Natural killer cell (primary cell): ENCODE results near the gene CDH16. TPM values are rescaled to one million over a fixed set of nuclear protein-coding genes. Genes with fewer than 3 reads are reported as not detected.

Source experiments
- ATAC-seq, 3 donors: fragments of 150-1000 bp in 2 of 3; fragments of 200-7000 bp in 1 of 3; cut with Tn5 transposase; 1 replicate in 1 of 3; 2 replicates in 2 of 3; pipeline ENCODE4 v1.10.0; 2021; ENCODE audit warnings: mild to moderate bottlenecking in 2 of 3, moderate library complexity in 2 of 3
- DNase-seq, 2 donors: peaks; one replicate each; pipeline versions ENCODE4 v3.0.0 to v3.0.0-alpha.2; 2013 to 2021; ENCODE audit warnings: mixed read lengths in 1 of 2
- H3K27ac ChIP-seq: one replicate; pipeline ENCODE4 v1.5.1; 2013; ENCODE audit warnings: mild to moderate bottlenecking, low read length
- H3K27me3 ChIP-seq: one replicate; pipeline ENCODE4 v1.6.1; 2013; ENCODE audit warnings: low read length; ENCODE audit not compliant: control insufficient read depth, insufficient read depth
- H3K36me3 ChIP-seq: one replicate; pipeline ENCODE4 v1.6.1; 2013; ENCODE audit warnings: low read length; ENCODE audit not compliant: control insufficient read depth, insufficient read depth
- H3K4me1 ChIP-seq: one replicate; pipeline ENCODE4 v1.6.1; 2013; ENCODE audit warnings: low read length; ENCODE audit not compliant: control insufficient read depth, insufficient read depth
- H3K4me3 ChIP-seq: one replicate; pipeline ENCODE4 v1.5.1; 2013; ENCODE audit warnings: low read length
- H3K9me3 ChIP-seq: one replicate; pipeline ENCODE4 v1.6.1; 2013; ENCODE audit warnings: low read length; ENCODE audit not compliant: control insufficient read depth, insufficient read depth
- H3K27ac Mint-ChIP-seq, 2 donors: one replicate each; pipeline ENCODE4 v1.8.0; 2022; ENCODE audit warnings: mild to moderate bottlenecking in 2 of 2, mixed read lengths in 2 of 2, moderate library complexity in 1 of 2
- H3K27me3 Mint-ChIP-seq, 2 donors: one replicate each; pipeline ENCODE4 v1.8.0; 2022; ENCODE audit warnings: low read depth in 2 of 2, mixed read lengths in 2 of 2
- H3K36me3 Mint-ChIP-seq: one replicate; pipeline ENCODE4 v1.8.0; 2022; ENCODE audit warnings: mixed read lengths
- H3K4me1 Mint-ChIP-seq, 2 donors: one replicate each; pipeline ENCODE4 v1.8.0; 2022; ENCODE audit warnings: mixed read lengths in 2 of 2
- H3K4me3 Mint-ChIP-seq: one replicate; pipeline ENCODE4 v1.8.0; 2022; ENCODE audit warnings: mild to moderate bottlenecking, moderate library complexity, mixed read lengths
- H3K9me3 Mint-ChIP-seq, 2 donors: one replicate each; pipeline ENCODE4 v1.8.0; 2022; ENCODE audit warnings: mixed read lengths in 2 of 2
- WGBS: methylation state at CpG from one replicate; pipeline ENCODE4 v1.1.7; 2013; ENCODE audit warnings: missing lambda C conversion rate; ENCODE audit not compliant: insufficient coverage; 5-methylcytosine and 5-hydroxymethylcytosine counted together
- intact Hi-C: fragments of 100-400 bp; cut with micrococcal nuclease; formaldehyde crosslinking; loops from one replicate; pipeline ENCODE4 v1.14.2; 2022
- total RNA-seq, 4 donors: library from RNA; stranded (reverse); fragments of 120-200 nt in 1 of 4; gene quantifications; one replicate each; pipeline versions ENCODE4 v1.2.3 to v1.2.4, GENCODE V29; 2013 to 2022
- TF ChIP-seq, protein P1 (sequence below): fragments of 200-600 bp; IDR thresholded peaks from one replicate; pipeline ENCODE4 v1.8.0; 2022; ENCODE audit warnings: antibody characterized with exemption

Gene CDH16
- total RNA-seq, 3 donors from 2014 or later (not counting 1 experiment from before 2014, with no cell fraction given): not detected

DNA sequence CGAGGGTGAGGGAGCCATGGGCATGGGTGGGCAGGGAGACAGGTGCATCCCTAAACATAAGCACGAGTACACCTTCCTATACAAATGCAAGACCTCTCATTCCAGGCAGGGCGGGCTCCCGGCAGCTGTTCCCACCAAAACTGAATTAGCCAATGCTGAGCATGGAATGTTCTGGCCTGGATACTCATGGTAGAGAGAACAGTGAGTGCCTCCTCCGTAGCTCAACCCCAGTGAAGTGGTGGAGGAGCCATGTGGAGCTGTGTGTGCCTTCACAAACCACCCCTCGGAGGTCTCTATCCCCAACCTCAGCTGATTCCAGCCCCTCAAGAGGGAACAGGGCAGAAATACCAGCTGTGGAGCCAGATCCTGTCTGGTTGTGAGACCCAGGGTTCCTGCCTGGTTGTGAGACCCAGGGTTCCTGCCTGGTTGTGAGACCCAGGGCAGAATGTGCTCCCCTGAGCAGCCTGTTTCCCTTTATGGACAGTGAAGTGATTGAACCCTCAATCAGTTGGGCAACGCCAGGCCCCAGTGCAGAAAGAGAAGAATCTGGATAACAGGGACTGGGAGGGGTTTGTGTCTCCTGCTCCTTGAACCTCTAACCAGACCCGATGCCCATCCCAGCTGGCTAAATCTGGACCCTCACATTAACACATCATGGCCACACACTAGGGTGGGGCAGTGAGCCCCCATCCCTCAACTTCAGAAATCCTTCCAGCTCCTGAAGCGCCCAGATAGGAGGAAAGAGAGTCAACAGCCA, 2.4 kb upstream of the CDH16 start:
- 77% methylated on average over 9 of the region's 9 CpGs for WGBS
- H3K4me1 Mint-ChIP-seq: peaks cover 0 to 13% of the 10 kb centered on the region in 2 donors
- no peak overlapping the region for H3K27ac ChIP-seq
- intact Hi-C loops: no loop called here
- H3K4me3 ChIP-seq: no peak overlapping the region
- no peak overlapping the region for H3K4me3 Mint-ChIP-seq
- ATAC-seq: no peak
- DNase-seq: no peak
- H3K36me3 Mint-ChIP-seq: no peaks in the 10 kb centered on the region
- peaks cover 13% of the 10 kb centered on the region for H3K4me1 ChIP-seq
- peaks cover 10 to 32% of the 10 kb centered on the region in 2 donors for H3K27me3 Mint-ChIP-seq
- peaks cover 22% of the 10 kb centered on the region for H3K27me3 ChIP-seq
- H3K9me3 Mint-ChIP-seq: no peaks in the 10 kb centered on the region
- H3K36me3 ChIP-seq: no peaks in the 10 kb centered on the region
- H3K27ac Mint-ChIP-seq: no peak overlapping the region
- no peaks in the 10 kb centered on the region for H3K9me3 ChIP-seq
- TF ChIP-seq, protein P1, sequence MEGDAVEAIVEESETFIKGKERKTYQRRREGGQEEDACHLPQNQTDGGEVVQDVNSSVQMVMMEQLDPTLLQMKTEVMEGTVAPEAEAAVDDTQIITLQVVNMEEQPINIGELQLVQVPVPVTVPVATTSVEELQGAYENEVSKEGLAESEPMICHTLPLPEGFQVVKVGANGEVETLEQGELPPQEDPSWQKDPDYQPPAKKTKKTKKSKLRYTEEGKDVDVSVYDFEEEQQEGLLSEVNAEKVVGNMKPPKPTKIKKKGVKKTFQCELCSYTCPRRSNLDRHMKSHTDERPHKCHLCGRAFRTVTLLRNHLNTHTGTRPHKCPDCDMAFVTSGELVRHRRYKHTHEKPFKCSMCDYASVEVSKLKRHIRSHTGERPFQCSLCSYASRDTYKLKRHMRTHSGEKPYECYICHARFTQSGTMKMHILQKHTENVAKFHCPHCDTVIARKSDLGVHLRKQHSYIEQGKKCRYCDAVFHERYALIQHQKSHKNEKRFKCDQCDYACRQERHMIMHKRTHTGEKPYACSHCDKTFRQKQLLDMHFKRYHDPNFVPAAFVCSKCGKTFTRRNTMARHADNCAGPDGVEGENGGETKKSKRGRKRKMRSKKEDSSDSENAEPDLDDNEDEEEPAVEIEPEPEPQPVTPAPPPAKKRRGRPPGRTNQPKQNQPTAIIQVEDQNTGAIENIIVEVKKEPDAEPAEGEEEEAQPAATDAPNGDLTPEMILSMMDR: no peak

DNA sequence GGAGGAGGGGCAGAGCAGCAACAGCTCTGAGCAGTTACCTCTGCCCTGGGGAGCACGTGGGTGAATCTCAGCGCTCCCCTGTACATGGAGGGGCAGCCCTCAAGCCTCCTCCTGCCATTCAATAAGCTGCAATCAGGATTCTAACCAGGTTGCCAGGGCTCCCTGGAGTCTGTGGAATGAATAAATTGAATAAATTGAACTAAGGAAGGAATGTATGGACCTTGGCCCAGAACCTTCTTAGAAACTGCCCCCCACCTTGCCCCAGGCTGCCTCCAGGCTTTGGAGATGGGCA, 1.6 kb upstream of the CDH16 start:
- no peaks in the 10 kb centered on the region for H3K36me3 Mint-ChIP-seq
- TF ChIP-seq, protein P1: no peak
- H3K9me3 Mint-ChIP-seq: no peaks in the 10 kb centered on the region
- peaks cover 13% of the 10 kb centered on the region for H3K27me3 ChIP-seq
- H3K4me1 Mint-ChIP-seq: peaks cover 0 to 5% of the 10 kb centered on the region in 2 donors
- no peaks in the 10 kb centered on the region for H3K36me3 ChIP-seq
- H3K4me1 ChIP-seq: peaks cover 7% of the 10 kb centered on the region
- ATAC-seq (no peak), DNase-seq (no peak)
- no peaks in the 10 kb centered on the region for H3K9me3 ChIP-seq
- no peak overlapping the region for H3K27ac Mint-ChIP-seq
- peaks cover 10 to 26% of the 10 kb centered on the region in 2 donors for H3K27me3 Mint-ChIP-seq
- 58% methylated on average over 2 of the region's 2 CpGs for WGBS
- no peak overlapping the region for H3K4me3 ChIP-seq
- no peak overlapping the region for H3K4me3 Mint-ChIP-seq
- intact Hi-C loops: no loop called here
- H3K27ac ChIP-seq: no peak overlapping the region

DNA sequence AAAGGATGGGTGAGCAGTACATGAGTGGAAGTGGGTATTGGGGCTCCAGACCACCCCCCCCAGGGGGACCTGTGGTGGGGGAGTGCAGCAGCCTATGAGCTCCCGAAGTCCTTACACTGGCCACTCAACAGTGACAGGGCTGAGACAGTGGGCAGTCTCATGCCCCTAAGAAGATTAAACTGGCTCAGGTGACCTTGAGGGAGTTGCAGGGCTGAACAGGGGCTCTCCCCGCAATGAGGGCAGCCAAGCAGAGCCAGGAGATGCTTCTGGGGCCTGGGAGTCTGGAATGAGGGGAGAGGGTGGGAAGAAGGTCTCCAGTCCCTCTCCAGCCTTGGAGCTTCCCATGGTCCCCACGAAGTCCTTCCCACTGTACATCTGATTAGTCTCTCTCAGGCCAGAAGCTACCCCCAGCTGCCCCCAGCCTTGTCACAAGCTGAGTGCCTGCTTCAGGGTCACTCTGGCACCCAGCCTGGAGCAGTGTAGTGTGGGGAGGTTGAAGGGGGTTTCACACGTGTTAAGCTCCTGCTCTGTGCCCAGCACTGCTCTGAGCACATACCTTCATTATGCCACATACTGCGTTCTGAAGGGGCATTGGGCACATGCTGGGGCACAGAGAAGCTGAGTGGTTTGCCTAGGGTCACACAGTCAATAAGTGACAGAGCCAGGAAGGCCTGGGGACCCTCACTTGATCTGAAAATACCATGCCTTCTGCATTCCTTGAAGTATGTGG, 1.0 kb upstream of the CDH16 start:
- no peak for ATAC-seq
- Mint-ChIP-seq H3K4me1 (peaks cover 0 to 5% of the 10 kb centered on the region in 2 donors), H3K9me3 (no peaks in the 10 kb centered on the region), H3K36me3 (no peaks in the 10 kb centered on the region), H3K27ac (no peak overlapping the region), H3K27me3 (peaks cover 10 to 25% of the 10 kb centered on the region in 2 donors), H3K4me3 (no peak overlapping the region)
- DNase-seq: no peak
- Histone ChIP-seq H3K27ac (no peak overlapping the region), H3K9me3 (no peaks in the 10 kb centered on the region), H3K4me1 (peaks cover 3% of the 10 kb centered on the region), H3K27me3 (peaks cover 12% of the 10 kb centered on the region), H3K36me3 (no peaks in the 10 kb centered on the region), H3K4me3 (no peak overlapping the region)
- TF ChIP-seq, protein P1: no peak
- intact Hi-C loops: no loop called here
- 77% methylated on average over 5 of the region's 5 CpGs for WGBS
